ENCODE data around the gene ARHGEF12. TPM values are rescaled to one million over a fixed set of nuclear protein-coding genes. Genes with fewer than 3 reads are reported as not detected.

Gene ARHGEF12
- polyA plus RNA-seq, 1 donor (not counting 4 experiments of a cell fraction or from before 2014, with no cell fraction given), result 28.8 TPM

GRCh38 chr11:120518356-120518755 is 182.1 kb downstream of the ARHGEF12 start:
- H3K9me1 ChIP-seq (ENCODE audit: control insufficient read depth, extremely low read depth, insufficient read depth, low read length), result no peaks in the 10 kb centered on the region

DNA sequence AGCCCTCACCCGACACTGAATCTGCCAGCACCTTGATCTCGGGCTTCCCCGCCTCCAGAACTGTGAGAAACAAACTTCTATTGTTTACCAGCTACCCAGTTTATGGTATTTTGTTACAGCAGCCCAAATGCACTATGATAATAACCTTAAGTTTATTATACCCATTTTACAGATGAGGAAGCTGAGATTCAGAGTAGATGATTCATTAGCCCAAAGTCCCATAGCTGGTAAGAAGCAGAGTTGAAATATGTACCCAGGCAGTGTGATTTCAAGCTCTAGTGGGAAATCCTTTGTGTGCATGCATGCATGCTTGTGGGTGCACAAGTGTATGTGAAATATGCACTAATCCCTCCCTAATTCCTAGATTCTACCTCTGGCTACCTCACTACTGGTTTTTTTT is 183.3 kb downstream of the ARHGEF12 start:
- no peak for TF ChIP-seq EZH2 (IDR thresholded peaks at IDR 0.05; ENCODE audit: low read length)
- TF ChIP-seq, protein P1, sequence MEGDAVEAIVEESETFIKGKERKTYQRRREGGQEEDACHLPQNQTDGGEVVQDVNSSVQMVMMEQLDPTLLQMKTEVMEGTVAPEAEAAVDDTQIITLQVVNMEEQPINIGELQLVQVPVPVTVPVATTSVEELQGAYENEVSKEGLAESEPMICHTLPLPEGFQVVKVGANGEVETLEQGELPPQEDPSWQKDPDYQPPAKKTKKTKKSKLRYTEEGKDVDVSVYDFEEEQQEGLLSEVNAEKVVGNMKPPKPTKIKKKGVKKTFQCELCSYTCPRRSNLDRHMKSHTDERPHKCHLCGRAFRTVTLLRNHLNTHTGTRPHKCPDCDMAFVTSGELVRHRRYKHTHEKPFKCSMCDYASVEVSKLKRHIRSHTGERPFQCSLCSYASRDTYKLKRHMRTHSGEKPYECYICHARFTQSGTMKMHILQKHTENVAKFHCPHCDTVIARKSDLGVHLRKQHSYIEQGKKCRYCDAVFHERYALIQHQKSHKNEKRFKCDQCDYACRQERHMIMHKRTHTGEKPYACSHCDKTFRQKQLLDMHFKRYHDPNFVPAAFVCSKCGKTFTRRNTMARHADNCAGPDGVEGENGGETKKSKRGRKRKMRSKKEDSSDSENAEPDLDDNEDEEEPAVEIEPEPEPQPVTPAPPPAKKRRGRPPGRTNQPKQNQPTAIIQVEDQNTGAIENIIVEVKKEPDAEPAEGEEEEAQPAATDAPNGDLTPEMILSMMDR (optimal IDR thresholded peaks at IDR 0.05 in 1 of 3, IDR thresholded peaks at IDR 0.05 in 1 of 3, conservative IDR thresholded peaks at IDR 0.05 in 1 of 3; ENCODE audit: extremely low read depth in 1 of 3, insufficient read depth in 2 of 3, low read length in 3 of 3), result no peak
- no peak overlapping the region for H3K4me3 ChIP-seq (ENCODE audit: control insufficient read depth in 2 of 3, extremely low read depth in 1 of 3, insufficient read depth in 2 of 3, low read depth in 1 of 3, low read length in 3 of 3)
- H3K27me3 ChIP-seq (ENCODE audit: control insufficient read depth, extremely low read depth, insufficient read depth, low read length), result peaks cover 28% of the 10 kb centered on the region
- no peak for FAIRE-seq
- no peak overlapping the region for H2AFZ ChIP-seq (ENCODE audit: control insufficient read depth, low read length)
- H3K79me2 ChIP-seq (ENCODE audit: control insufficient read depth, insufficient read depth, low read length), result no peaks in the 10 kb centered on the region
- H3K9ac ChIP-seq (ENCODE audit: control insufficient read depth, extremely low read depth, insufficient read depth, low read length), result no peak overlapping the region
- H3K36me3 ChIP-seq (ENCODE audit: control insufficient read depth in 2 of 2, extremely low read depth in 1 of 2, insufficient read depth in 2 of 2, low read length in 2 of 2), result no peaks in the 10 kb centered on the region
- no peak for DNase-seq (ENCODE audit: low read depth, low spot score)
- no peaks in the 10 kb centered on the region for H4K20me1 ChIP-seq (ENCODE audit: control insufficient read depth, extremely low read depth, insufficient read depth, low read length)
- H3K27ac ChIP-seq (ENCODE audit: control insufficient read depth, insufficient read depth, low read length), result no peak overlapping the region
- dilution Hi-C loops (cut with MboI; ENCODE audit: extremely low pct_ligation_motif_present, low sequenced_read_pairs), result loop anchor here (25.0 kb wide), 1 partner anchor 418 kb away; no protein-coding TSS in a partner anchor
- H3K9me1 ChIP-seq (ENCODE audit: control insufficient read depth, extremely low read depth, insufficient read depth, low read length), result no peaks in the 10 kb centered on the region
- no peaks in the 10 kb centered on the region for H3K9me3 ChIP-seq (ENCODE audit: control insufficient read depth, low read depth, low read length)
- no peak overlapping the region for H3K4me2 ChIP-seq (ENCODE audit: control insufficient read depth, extremely low read depth, insufficient read depth, low read depth, low read length)
- H3K4me1 ChIP-seq (ENCODE audit: control insufficient read depth, extremely low read depth, insufficient read depth, low read length), result no peaks in the 10 kb centered on the region

More at GRCh38 chr11:120518356-120518755, 182.1 kb downstream of the ARHGEF12 start:
- Histone ChIP-seq H3K4me1 (ENCODE audit: control insufficient read depth, extremely low read depth, insufficient read depth, low read length) (no peaks in the 10 kb centered on the region), H3K9ac (ENCODE audit: control insufficient read depth, extremely low read depth, insufficient read depth, low read length) (no peak overlapping the region), H3K27ac (ENCODE audit: control insufficient read depth, insufficient read depth, low read length) (no peak overlapping the region), H2AFZ (ENCODE audit: control insufficient read depth, low read length) (no peak overlapping the region), H3K27me3 (ENCODE audit: control insufficient read depth, extremely low read depth, insufficient read depth, low read length) (peaks cover 28% of the 10 kb centered on the region), H3K4me3 (ENCODE audit: control insufficient read depth in 2 of 3, extremely low read depth in 1 of 3, insufficient read depth in 2 of 3, low read depth in 1 of 3, low read length in 3 of 3) (no peak overlapping the region), H3K4me2 (ENCODE audit: control insufficient read depth, extremely low read depth, insufficient read depth, low read depth, low read length) (no peak overlapping the region), H3K79me2 (ENCODE audit: control insufficient read depth, insufficient read depth, low read length) (no peaks in the 10 kb centered on the region), H3K36me3 (ENCODE audit: control insufficient read depth in 2 of 2, extremely low read depth in 1 of 2, insufficient read depth in 2 of 2, low read length in 2 of 2) (no peaks in the 10 kb centered on the region), H4K20me1 (ENCODE audit: control insufficient read depth, extremely low read depth, insufficient read depth, low read length) (no peaks in the 10 kb centered on the region), H3K9me3 (ENCODE audit: control insufficient read depth, low read depth, low read length) (no peaks in the 10 kb centered on the region)
- dilution Hi-C loops (cut with MboI; ENCODE audit: extremely low pct_ligation_motif_present, low sequenced_read_pairs), result loop anchor here (25.0 kb wide), 1 partner anchor 419 kb away; no protein-coding TSS in a partner anchor
- FAIRE-seq (no peak), DNase-seq (ENCODE audit: low read depth, low spot score) (no peak)
- no peak for TF ChIP-seq EZH2 (IDR thresholded peaks at IDR 0.05; ENCODE audit: low read length)
- TF ChIP-seq, protein P1 (optimal IDR thresholded peaks at IDR 0.05 in 1 of 3, IDR thresholded peaks at IDR 0.05 in 1 of 3, conservative IDR thresholded peaks at IDR 0.05 in 1 of 3; ENCODE audit: extremely low read depth in 1 of 3, insufficient read depth in 2 of 3, low read length in 3 of 3), result no peak
